Colonic mucosa (tissue), 4 donors: ENCODE measurements around the gene ASCL2. TPM values are rescaled to one million over a fixed set of nuclear protein-coding genes. Genes with fewer than 3 reads are reported as not detected.

Experiments used
- DNase-seq: peaks from one replicate; pipeline ENCODE4 v3.0.0-alpha.2; 2020
- H3K27ac ChIP-seq: fragments of 200-600 bp; one replicate; pipeline ENCODE4 v1.8.0; 2021
- H3K27me3 ChIP-seq: fragments of 200-600 bp; one replicate; pipeline ENCODE4 v1.8.0; 2021
- H3K36me3 ChIP-seq: fragments of 200-600 bp; one replicate; pipeline ENCODE4 v1.8.0; 2021
- H3K4me1 ChIP-seq: fragments of 200-600 bp; one replicate; pipeline ENCODE4 v1.8.0; 2021; ENCODE audit warnings: mild to moderate bottlenecking
- H3K4me3 ChIP-seq: fragments of 200-600 bp; one replicate; pipeline ENCODE4 v1.8.0; 2021
- H3K9ac ChIP-seq, 2 donors: one replicate each; pipeline ENCODE4 v1.7.0; 2013; ENCODE audit warnings: control low read depth in 2 of 2, low read depth in 2 of 2, low read length in 2 of 2
- H3K9me3 ChIP-seq: fragments of 200-600 bp; one replicate; pipeline ENCODE4 v1.8.0; 2021
- CTCF ChIP-seq: fragments of 200-600 bp; IDR thresholded peaks from one replicate; pipeline ENCODE4 v1.8.0; 2022; ENCODE audit warnings: antibody characterized with exemption, mild to moderate bottlenecking
- intact Hi-C: fragments of 100-400 bp; cut with DNase I; formaldehyde crosslinking; loops from one replicate; pipeline ENCODE4 v1.14.1; 2022
- total RNA-seq, 2 donors: library from RNA; stranded (reverse); fragmentation: NEBNext Ultra II Directional in 1 of 2; extraction: Animal tissue kit (Norgen Biotek cat#: 25700) in 1 of 2; gene quantifications; one replicate each; pipeline ENCODE4 v1.2.1, GENCODE V29; 2021
- donor health status: healthy.
- donor health status: DM: no; HTN: no; CAD: no.
- donor health status: DM: no; HTN: no; CAD: no.

Gene ASCL2
- total RNA-seq, 2 donors from 2014 or later: 4.8 to 16.4 TPM

- Histone ChIP-seq H3K4me1 (peaks cover 3% of the 10 kb centered on the region), H3K27ac (no peak overlapping the region), H3K9ac (no peak overlapping the region), H3K36me3 (no peaks in the 10 kb centered on the region), H3K4me3 (no peak overlapping the region), H3K27me3 (no peaks in the 10 kb centered on the region), H3K9me3 (no peaks in the 10 kb centered on the region)
- intact Hi-C loops: no loop called here
- no peak for DNase-seq
- TF ChIP-seq CTCF: no peak
Observed at GRCh38 chr11:2310073-2310785, 39.8 kb upstream of the ASCL2 start.

GRCh38 chr11:2309251-2310072 is 39.1 kb upstream of the ASCL2 start:
- TF ChIP-seq CTCF: no peak
- no peak overlapping the region for H3K4me3 ChIP-seq
- H3K27me3 ChIP-seq: no peaks in the 10 kb centered on the region
- H3K9ac ChIP-seq: no peak overlapping the region
- H3K9me3 ChIP-seq: no peaks in the 10 kb centered on the region
- intact Hi-C loops: no loop called here
- no peak for DNase-seq
- H3K36me3 ChIP-seq: no peaks in the 10 kb centered on the region
- H3K27ac ChIP-seq: no peak overlapping the region
- peaks cover 3% of the 10 kb centered on the region for H3K4me1 ChIP-seq

GRCh38 chr11:2308713-2309112 is 38.3 kb upstream of the ASCL2 start:
- H3K4me1 ChIP-seq: peaks cover 3% of the 10 kb centered on the region

GRCh38 chr11:2307501-2308331 is 37.3 kb upstream of the ASCL2 start:
- Histone ChIP-seq H3K36me3 (no peaks in the 10 kb centered on the region), H3K9me3 (no peaks in the 10 kb centered on the region), H3K4me1 (peaks cover 3% of the 10 kb centered on the region), H3K9ac (no peak overlapping the region), H3K27me3 (no peaks in the 10 kb centered on the region), H3K27ac (no peak overlapping the region), H3K4me3 (no peak overlapping the region)
- DNase-seq: no peak
- intact Hi-C loops: no loop called here
- no peak for TF ChIP-seq CTCF

More at GRCh38 chr11:2308713-2309112, 38.3 kb upstream of the ASCL2 start:
- no peaks in the 10 kb centered on the region for H3K36me3 ChIP-seq
- H3K4me3 ChIP-seq: no peak overlapping the region
- TF ChIP-seq CTCF: no peak
- intact Hi-C loops: no loop called here
- no peak overlapping the region for H3K27ac ChIP-seq
- no peaks in the 10 kb centered on the region for H3K9me3 ChIP-seq
- no peak for DNase-seq
- H3K27me3 ChIP-seq: no peaks in the 10 kb centered on the region
- H3K9ac ChIP-seq: no peak overlapping the region

- Histone ChIP-seq H3K4me3 (no peak overlapping the region), H3K9me3 (no peaks in the 10 kb centered on the region), H3K9ac (no peak overlapping the region), H3K27ac (no peak overlapping the region), H3K27me3 (no peaks in the 10 kb centered on the region), H3K4me1 (peaks cover 3% of the 10 kb centered on the region), H3K36me3 (no peaks in the 10 kb centered on the region)
- intact Hi-C loops: no loop called here
- DNase-seq: no peak
- no peak for TF ChIP-seq CTCF
Observed at GRCh38 chr11:2306877-2307500, 36.6 kb upstream of the ASCL2 start.
